BE2C (cell line): Measurements from ENCODE around the gene NRXN3.

Experiments used
- DNase-seq: peaks from one replicate; pipeline ENCODE4 v3.0.0-alpha.2; 2020
- H3K27me3 ChIP-seq: fragments of 250-450 bp; sonication (Bioruptor Pico); 2 replicates; pipeline ENCODE4 v1.5.1; 2020; ENCODE audit warnings: mild to moderate bottlenecking
- H3K36me3 ChIP-seq: fragments of 250-450 bp; sonication (Bioruptor Pico); 2 replicates; pipeline ENCODE4 v1.5.1; 2020; ENCODE audit warnings: mild to moderate bottlenecking
- H3K4me1 ChIP-seq: fragments of 250-450 bp; sonication (Bioruptor Pico); 2 replicates; pipeline ENCODE4 v1.5.1; 2020
- H3K4me3 ChIP-seq: 2 replicates; pipeline ENCODE4 v1.5.1; 2011; ENCODE audit warnings: low read depth, low read length
- H3K9me3 ChIP-seq: fragments of 250-450 bp; sonication (Bioruptor Pico); 2 replicates; pipeline ENCODE4 v1.5.1; 2020
- TF ChIP-seq, protein P1 (sequence below): IDR thresholded peaks from 2 replicates; pipeline ENCODE4 v1.5.1; 2012; ENCODE audit warnings: mild to moderate bottlenecking, low read depth, low read length

NRXN3 gene

DNA sequence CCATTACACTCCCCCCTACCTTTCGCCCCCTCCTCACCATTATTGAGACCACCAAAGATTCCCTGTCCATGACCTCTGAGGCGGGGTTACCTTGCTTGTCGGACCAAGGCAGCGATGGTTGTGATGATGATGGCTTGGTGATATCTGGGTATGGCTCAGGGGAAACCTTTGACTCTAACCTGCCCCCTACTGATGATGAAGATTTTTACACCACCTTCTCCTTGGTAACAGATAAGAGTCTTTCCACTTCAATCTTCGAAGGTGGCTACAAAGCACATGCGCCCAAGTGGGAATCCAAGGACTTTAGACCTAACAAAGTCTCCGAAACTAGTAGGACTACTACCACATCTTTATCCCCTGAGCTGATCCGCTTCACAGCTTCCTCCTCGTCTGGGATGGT, 1690.9 kb downstream of the NRXN3 start:
- peaks cover 3% of the 10 kb centered on the region; the same call in 1 of the 2 replicates for H3K9me3 ChIP-seq
- no peaks in the 10 kb centered on the region for H3K4me1 ChIP-seq
- H3K36me3 ChIP-seq = no peaks in the 10 kb centered on the region
- TF ChIP-seq, protein P1, sequence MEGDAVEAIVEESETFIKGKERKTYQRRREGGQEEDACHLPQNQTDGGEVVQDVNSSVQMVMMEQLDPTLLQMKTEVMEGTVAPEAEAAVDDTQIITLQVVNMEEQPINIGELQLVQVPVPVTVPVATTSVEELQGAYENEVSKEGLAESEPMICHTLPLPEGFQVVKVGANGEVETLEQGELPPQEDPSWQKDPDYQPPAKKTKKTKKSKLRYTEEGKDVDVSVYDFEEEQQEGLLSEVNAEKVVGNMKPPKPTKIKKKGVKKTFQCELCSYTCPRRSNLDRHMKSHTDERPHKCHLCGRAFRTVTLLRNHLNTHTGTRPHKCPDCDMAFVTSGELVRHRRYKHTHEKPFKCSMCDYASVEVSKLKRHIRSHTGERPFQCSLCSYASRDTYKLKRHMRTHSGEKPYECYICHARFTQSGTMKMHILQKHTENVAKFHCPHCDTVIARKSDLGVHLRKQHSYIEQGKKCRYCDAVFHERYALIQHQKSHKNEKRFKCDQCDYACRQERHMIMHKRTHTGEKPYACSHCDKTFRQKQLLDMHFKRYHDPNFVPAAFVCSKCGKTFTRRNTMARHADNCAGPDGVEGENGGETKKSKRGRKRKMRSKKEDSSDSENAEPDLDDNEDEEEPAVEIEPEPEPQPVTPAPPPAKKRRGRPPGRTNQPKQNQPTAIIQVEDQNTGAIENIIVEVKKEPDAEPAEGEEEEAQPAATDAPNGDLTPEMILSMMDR = peak; percentile 39
- DNase-seq = no peak
- H3K4me3 ChIP-seq = no peak overlapping the region
- no peaks in the 10 kb centered on the region for H3K27me3 ChIP-seq

DNA sequence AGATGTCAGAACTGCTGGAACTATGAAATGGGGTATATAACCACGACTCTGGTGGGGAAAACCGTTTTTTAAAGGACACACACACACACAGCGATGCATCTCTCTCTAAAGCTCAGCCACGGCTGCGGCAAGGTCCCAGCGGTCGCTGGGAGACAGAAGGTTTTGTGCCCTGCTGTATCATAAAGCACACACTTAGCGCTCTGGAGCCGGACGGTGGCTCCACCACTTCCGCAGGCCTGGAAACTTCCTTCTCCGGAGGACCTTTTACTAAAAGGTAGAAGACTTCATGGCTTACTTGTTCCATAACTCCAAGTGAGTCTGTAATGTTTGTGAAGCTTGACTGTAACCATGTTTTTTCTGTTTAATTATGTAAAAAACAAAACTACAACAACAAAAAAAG, 1691.9 kb downstream of the NRXN3 start:
- DNase-seq = no peak
- H3K9me3 ChIP-seq = peaks cover 3% of the 10 kb centered on the region; the same call in 1 of the 2 replicates
- no peaks in the 10 kb centered on the region for H3K27me3 ChIP-seq
- H3K4me3 ChIP-seq = no peak overlapping the region
- H3K36me3 ChIP-seq = no peaks in the 10 kb centered on the region
- H3K4me1 ChIP-seq = no peaks in the 10 kb centered on the region
- TF ChIP-seq, protein P1 = no peak

DNA sequence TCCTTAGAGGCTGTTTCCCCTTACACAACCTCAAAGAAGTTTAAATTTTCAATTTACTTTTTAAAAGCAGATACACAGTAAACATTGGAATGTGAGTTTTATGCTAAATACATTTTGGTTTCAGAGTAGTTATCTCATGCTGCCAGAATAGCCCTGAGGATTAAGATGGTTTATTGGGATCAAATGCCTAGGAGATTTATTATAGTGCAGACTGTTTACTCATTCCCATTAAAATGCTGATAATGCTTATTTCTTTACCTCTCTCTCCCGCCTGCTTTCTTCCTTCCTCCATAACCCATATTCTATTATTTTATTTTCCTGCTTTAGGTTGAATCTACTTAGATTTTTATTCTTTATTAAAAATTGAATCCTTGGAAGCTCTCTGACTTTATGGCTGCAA, 1701.0 kb downstream of the NRXN3 start:
- Histone ChIP-seq H3K4me1 (no peaks in the 10 kb centered on the region), H3K9me3 (no peaks in the 10 kb centered on the region), H3K36me3 (no peaks in the 10 kb centered on the region), H3K4me3 (no peak overlapping the region), H3K27me3 (no peaks in the 10 kb centered on the region)
- TF ChIP-seq, protein P1 = no peak
- DNase-seq = no peak

DNA sequence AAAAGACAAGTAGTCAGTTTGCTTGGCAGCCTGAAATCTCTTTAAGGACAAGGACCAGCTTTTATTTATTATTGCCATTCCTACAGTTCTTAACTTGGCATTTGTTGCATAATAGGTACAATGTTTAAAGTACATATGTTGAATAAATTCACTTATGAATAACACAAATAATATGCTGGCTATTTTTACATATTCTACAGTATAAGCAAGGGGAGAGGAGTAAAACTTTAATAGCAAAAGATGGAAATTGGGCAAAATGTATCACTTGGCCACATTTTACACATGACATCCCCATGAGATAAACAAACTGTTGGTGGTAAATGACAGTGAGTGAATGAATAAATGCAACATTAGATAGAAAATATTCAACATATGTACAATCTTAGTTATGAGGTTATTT, 1708.1 kb downstream of the NRXN3 start:
- Histone ChIP-seq H3K36me3 (no peaks in the 10 kb centered on the region), H3K27me3 (no peaks in the 10 kb centered on the region), H3K9me3 (no peaks in the 10 kb centered on the region), H3K4me3 (no peak overlapping the region), H3K4me1 (no peaks in the 10 kb centered on the region)
- TF ChIP-seq, protein P1 = no peak
- DNase-seq = no peak

DNA sequence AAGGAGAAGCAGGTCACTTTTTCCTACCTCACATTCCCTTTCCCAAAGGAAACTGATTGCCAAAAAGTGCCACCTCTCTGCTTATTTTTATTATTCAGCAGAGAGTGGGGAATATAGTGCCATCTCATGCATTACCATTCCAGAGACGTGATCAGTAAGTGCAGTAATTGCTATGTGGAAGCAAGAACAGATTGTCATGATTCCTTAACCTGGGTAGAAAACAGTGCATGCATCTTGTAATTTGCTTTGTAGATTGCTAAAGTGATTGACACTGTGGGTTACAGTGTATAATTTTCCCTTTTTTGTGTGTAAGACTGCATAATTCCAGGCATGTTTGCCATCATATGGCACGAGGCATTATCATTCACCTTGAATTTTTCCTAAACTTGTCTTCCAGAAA, 1708.6 kb downstream of the NRXN3 start:
- no peak overlapping the region for H3K4me3 ChIP-seq
- no peaks in the 10 kb centered on the region for H3K27me3 ChIP-seq
- TF ChIP-seq, protein P1 = no peak
- no peaks in the 10 kb centered on the region for H3K9me3 ChIP-seq
- H3K36me3 ChIP-seq = no peaks in the 10 kb centered on the region
- H3K4me1 ChIP-seq = no peaks in the 10 kb centered on the region
- DNase-seq = no peak

DNA sequence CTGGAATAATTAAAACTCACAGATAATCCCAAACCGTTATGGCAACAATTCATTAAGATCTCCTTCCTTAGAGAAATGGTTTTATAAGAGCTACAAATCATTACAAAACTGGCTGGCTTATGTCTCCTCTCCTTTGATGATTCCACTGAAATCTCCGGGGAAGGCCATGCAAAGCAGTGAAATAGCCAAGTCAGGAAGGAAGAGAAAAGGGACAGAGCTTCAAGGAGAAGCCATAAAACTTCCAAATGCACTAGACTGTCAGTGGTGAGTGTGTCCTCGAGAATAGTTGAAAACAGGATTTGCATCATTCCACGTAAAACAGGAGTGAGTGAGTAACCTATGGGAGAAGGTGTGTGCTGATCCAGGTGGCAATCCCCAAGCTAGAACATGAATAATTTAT, 1711.1 kb downstream of the NRXN3 start:
- TF ChIP-seq, protein P1 = no peak
- Histone ChIP-seq H3K4me3 (no peak overlapping the region), H3K27me3 (no peaks in the 10 kb centered on the region), H3K36me3 (no peaks in the 10 kb centered on the region), H3K4me1 (no peaks in the 10 kb centered on the region), H3K9me3 (no peaks in the 10 kb centered on the region)
- no peak for DNase-seq
